SK-N-SH treated with all-trans-retinoic acid at 6 μM for 48 hours (cell line): ENCODE results near the gene MSL2.

Experiments used
- ATAC-seq: fragments of 200-7000 bp; cut with Tn5 transposase; 3 replicates; pipeline ENCODE4 v1.9.1; 2020; ENCODE audit warnings: mild to moderate bottlenecking, moderate library complexity
- ARNTL ChIP-seq: fragments of 450-650 bp; formaldehyde crosslinking; IDR thresholded peaks from 2 replicates; pipeline ENCODE4 v1.5.0; 2020; ENCODE audit warnings: low read depth, mild to moderate bottlenecking, moderate library complexity, borderline replicate concordance
- BACH2 ChIP-seq: fragments of 250-450 bp; sonication (Bioruptor Pico); IDR thresholded peaks from 2 replicates; pipeline ENCODE4 v1.9.0; 2021; ENCODE audit warnings: mild to moderate bottlenecking, borderline replicate concordance
- CSDC2 ChIP-seq: fragments of 250-450 bp; sonication (Bioruptor Pico); IDR thresholded peaks from 2 replicates; pipeline ENCODE4 v1.5.0; 2020; ENCODE audit warnings: mild to moderate bottlenecking, moderate library complexity
- CSRNP3 ChIP-seq: fragments of 250-450 bp; sonication (Bioruptor Pico); IDR thresholded peaks from 2 replicates; pipeline ENCODE4 v1.5.1; 2021; ENCODE audit warnings: mild to moderate bottlenecking, moderate library complexity
- ESRRG ChIP-seq: fragments of 250-450 bp; sonication (Bioruptor Pico); IDR thresholded peaks from 2 replicates; pipeline ENCODE4 v1.6.1; 2021; ENCODE audit warnings: mild to moderate bottlenecking
- GLIS3 ChIP-seq: fragments of 250-450 bp; sonication (Bioruptor Pico); IDR thresholded peaks from 2 replicates; pipeline ENCODE4 v1.5.0; 2020; ENCODE audit warnings: mild to moderate bottlenecking, moderate library complexity
- ISL1 ChIP-seq: fragments of 250-450 bp; sonication (Bioruptor Pico); IDR thresholded peaks from 2 replicates; pipeline ENCODE4 v2.1.2; 2022; ENCODE audit warnings: mild to moderate bottlenecking, moderate library complexity
- OSR1 ChIP-seq: fragments of 250-450 bp; sonication (Bioruptor Pico); IDR thresholded peaks from 2 replicates; pipeline ENCODE4 v1.8.0; 2022; ENCODE audit warnings: moderate library complexity, mild to moderate bottlenecking, inconsistent platforms
- PATZ1 ChIP-seq: fragments of 250-450 bp; sonication (Bioruptor Pico); IDR thresholded peaks from 2 replicates; pipeline ENCODE4 v1.8.0; 2020; ENCODE audit warnings: mild to moderate bottlenecking, moderate library complexity, borderline replicate concordance
- POU6F1 ChIP-seq: fragments of 250-450 bp; sonication (Bioruptor Pico); IDR thresholded peaks from 2 replicates; pipeline ENCODE4 v1.8.0; 2021; ENCODE audit warnings: low read depth, mild to moderate bottlenecking, moderate library complexity, borderline replicate concordance
- PPARA ChIP-seq: fragments of 250-450 bp; sonication (Bioruptor Pico); IDR thresholded peaks from 2 replicates; pipeline ENCODE4 v1.5.0; 2020; ENCODE audit warnings: mild to moderate bottlenecking, borderline replicate concordance
- SNAI2 ChIP-seq: fragments of 250-450 bp; sonication (Bioruptor Pico); IDR thresholded peaks from 2 replicates; pipeline ENCODE4 v1.5.0; 2020; ENCODE audit warnings: mild to moderate bottlenecking, moderate library complexity
- TCF4 ChIP-seq: fragments of 250-450 bp; sonication (Bioruptor Pico); IDR thresholded peaks from 2 replicates; pipeline ENCODE4 v1.8.0; 2021; ENCODE audit warnings: mild to moderate bottlenecking, moderate library complexity, borderline replicate concordance
- TOX ChIP-seq: fragments of 250-450 bp; sonication (Bioruptor Pico); IDR thresholded peaks from 2 replicates; pipeline ENCODE4 v1.8.0; 2021; ENCODE audit warnings: mild to moderate bottlenecking, moderate library complexity, borderline replicate concordance
- TSHZ2 ChIP-seq: fragments of 250-450 bp; sonication (Bioruptor Pico); IDR thresholded peaks from 2 replicates; pipeline ENCODE4 v1.5.0; 2020; ENCODE audit warnings: mild to moderate bottlenecking, moderate library complexity
- ZC3H10 ChIP-seq: fragments of 250-450 bp; sonication (Bioruptor Pico); IDR thresholded peaks from 2 replicates; pipeline ENCODE4 v1.5.1; 2021; ENCODE audit warnings: mild to moderate bottlenecking, moderate library complexity
- ZFP3 ChIP-seq: fragments of 250-450 bp; sonication (Bioruptor Pico); IDR thresholded peaks from 2 replicates; pipeline ENCODE4 v1.5.0; 2020; ENCODE audit warnings: mild to moderate bottlenecking, moderate library complexity
- ZFP30 ChIP-seq: fragments of 450-650 bp; formaldehyde crosslinking; IDR thresholded peaks from 2 replicates; pipeline ENCODE4 v1.5.0; 2022; ENCODE audit warnings: mild to moderate bottlenecking, moderate library complexity
- ZNF565 ChIP-seq: fragments of 450-650 bp; formaldehyde crosslinking; conservative IDR thresholded peaks from 2 replicates; pipeline ENCODE4 v1.5.0; 2020; ENCODE audit warnings: low read depth, mild to moderate bottlenecking, moderate library complexity
- ZNF70 ChIP-seq: fragments of 450-650 bp; formaldehyde crosslinking; IDR thresholded peaks from 2 replicates; pipeline ENCODE4 v1.5.0; 2020; ENCODE audit warnings: mild to moderate bottlenecking, moderate library complexity
- ZNF8 ChIP-seq: fragments of 450-650 bp; formaldehyde crosslinking; IDR thresholded peaks from 2 replicates; pipeline ENCODE4 v1.5.0; 2020; ENCODE audit warnings: mild to moderate bottlenecking, moderate library complexity

Gene MSL2

GRCh38 chr3:136189043-136189442 is 7.1 kb downstream of the MSL2 start:
- ATAC-seq, result no peak
- TF ChIP-seq ZNF8 (CRISPR knock-in tag) (no peak), ISL1 (CRISPR knock-in tag) (no peak), ZNF70 (no peak), ZC3H10 (no peak), ARNTL (CRISPR knock-in tag) (no peak), SNAI2 (CRISPR knock-in tag) (no peak), OSR1 (CRISPR knock-in tag) (no peak), TOX (CRISPR knock-in tag) (no peak)

- TF ChIP-seq GLIS3 (CRISPR knock-in tag), result no peak
- TF ChIP-seq POU6F1 (CRISPR knock-in tag), result no peak
- TF ChIP-seq TCF4, result no peak
- TF ChIP-seq CSRNP3, result no peak
- no peak for TF ChIP-seq ZNF8 (CRISPR knock-in tag)
- TF ChIP-seq PATZ1 (CRISPR knock-in tag), result no peak
- TF ChIP-seq ZNF565 (CRISPR knock-in tag), result no peak
- no peak for TF ChIP-seq ZC3H10
- TF ChIP-seq TOX (CRISPR knock-in tag), result no peak
- no peak for TF ChIP-seq ISL1 (CRISPR knock-in tag)
- no peak for TF ChIP-seq ZNF70
Measured at GRCh38 chr3:136187868-136188267, 8.3 kb downstream of the MSL2 start.

GRCh38 chr3:136186846-136187245 is 9.3 kb downstream of the MSL2 start:
- TF ChIP-seq ZFP30 (CRISPR knock-in tag) (no peak), BACH2 (no peak), ZNF70 (no peak), CSRNP3 (no peak), OSR1 (CRISPR knock-in tag) (no peak), SNAI2 (CRISPR knock-in tag) (no peak), TCF4 (no peak), ZNF565 (CRISPR knock-in tag) (no peak), CSDC2 (no peak), ESRRG (CRISPR knock-in tag) (no peak), PATZ1 (CRISPR knock-in tag) (no peak), ARNTL (CRISPR knock-in tag) (no peak), PPARA (CRISPR knock-in tag) (no peak), ZFP3 (CRISPR knock-in tag) (no peak), ISL1 (CRISPR knock-in tag) (no peak)

More at GRCh38 chr3:136187868-136188267, 8.3 kb downstream of the MSL2 start:
- ATAC-seq, result no peak

GRCh38 chr3:136186344-136186743 is 9.8 kb downstream of the MSL2 start:
- ATAC-seq, result peak; percentile 58
- no peak for TF ChIP-seq ZNF565 (CRISPR knock-in tag)
- no peak for TF ChIP-seq TSHZ2 (CRISPR knock-in tag)
- TF ChIP-seq ZC3H10, result no peak
- no peak for TF ChIP-seq CSRNP3
- no peak for TF ChIP-seq OSR1 (CRISPR knock-in tag)
- TF ChIP-seq TOX (CRISPR knock-in tag), result no peak
- TF ChIP-seq ZNF70, result no peak
- no peak for TF ChIP-seq ARNTL (CRISPR knock-in tag)
- no peak for TF ChIP-seq ZNF8 (CRISPR knock-in tag)
- TF ChIP-seq SNAI2 (CRISPR knock-in tag), result no peak
- no peak for TF ChIP-seq ESRRG (CRISPR knock-in tag)
- TF ChIP-seq GLIS3 (CRISPR knock-in tag), result no peak

More at GRCh38 chr3:136186846-136187245, 9.3 kb downstream of the MSL2 start:
- ATAC-seq, result no peak
